HepG2 (cell line): ENCODE data around the gene MYO7A. TPM values are rescaled to one million over a fixed set of nuclear protein-coding genes. Genes with fewer than 3 reads are reported as not detected.

Source experiments
- ATAC-seq: fragments of 200-7000 bp; cut with Tn5 transposase; 3 replicates; pipeline ENCODE4 v1.9.1; 2020; ENCODE audit warnings: mild to moderate bottlenecking, moderate library complexity
- BruUV-seq: library from RNA; stranded (reverse); fragments of 400-500 nt; replicated peaks from 2 replicates; lab custom pipeline; 2021; lab: Mats Ljungman, UMichigan
- CTCF ChIA-PET: fragments of 300-600 bp; formaldehyde crosslinking; extraction: SDS; loops from one replicate; lab custom pipeline; 2021; ENCODE audit warnings: low total read pairs, inconsistent platforms, low intra/inter-chr PET ratio; lab: Yijun Ruan, JAX
- POLR2A ChIA-PET: fragments of 350-600 bp; sonication (Branson Sonifier 250); formaldehyde crosslinking; loops from one replicate; lab custom pipeline; 2020; ENCODE audit warnings: antibody characterized with exemption, inconsistent platforms; lab: Yijun Ruan, JAX
- DNase-seq: peaks from one replicate; pipeline ENCODE4 v3.0.0-alpha.2; 2015; ENCODE audit warnings: low spot score
- FAIRE-seq: peaks from 3 replicates; lab custom pipeline; 2011; peaks lifted over from hg19 to GRCh38; lab: Jason Lieb, UNC
- H2AFZ ChIP-seq: one replicate; pipeline ENCODE4 v1.6.1; 2011; ENCODE audit warnings: low read length, inconsistent platforms
- H3K27ac ChIP-seq: fragments of 300-600 bp; 3 replicates; pipeline ENCODE4 v1.8.0; 2011; ENCODE audit warnings: mixed run types, mild to moderate bottlenecking, mixed read lengths, low read length, inconsistent platforms; ENCODE audit not compliant: insufficient read depth; ENCODE audit errors: extremely low read length
- H3K27me3 ChIP-seq, 2 experiments: fragments of 200-600 bp in 1 of 2; 2 replicates in 1 of 2; 3 replicates in 1 of 2; pipeline versions ENCODE4 v1.6.0 to v1.8.0; 2011; ENCODE audit warnings: low read length in 2 of 2, mild to moderate bottlenecking in 2 of 2, moderate library complexity in 2 of 2, inconsistent platforms in 1 of 2; ENCODE audit not compliant: insufficient read depth in 2 of 2, control insufficient read depth in 1 of 2
- H3K36me3 ChIP-seq, 2 experiments: fragments of 200-600 bp in 1 of 2; replicated peaks in 1 of 2; 2 replicates in 1 of 2; 3 replicates in 1 of 2; pipeline versions ENCODE4 v1.5.1 to v1.8.0; 2011; ENCODE audit warnings: low read length in 2 of 2, inconsistent platforms in 1 of 2; ENCODE audit not compliant: insufficient read depth in 2 of 2, control insufficient read depth in 1 of 2
- H3K4me1 ChIP-seq: 2 replicates; pipeline ENCODE4 v1.5.1; 2012; ENCODE audit warnings: low read length, inconsistent platforms; ENCODE audit not compliant: insufficient read depth
- H3K4me2 ChIP-seq: 2 replicates; pipeline ENCODE4 v1.6.0; 2011; ENCODE audit warnings: low read depth, low read length, inconsistent platforms
- H3K4me3 ChIP-seq, 3 experiments: fragments of 200-600 bp in 1 of 3; sonication (generic), shearing (Covaris generic) in 1 of 3; replicated peaks in 1 of 3; 2 replicates each; pipeline ENCODE4 v1.5.1; 2011 to 2016; ENCODE audit warnings: low read length in 3 of 3, inconsistent platforms in 2 of 3, low read depth in 2 of 3, mild to moderate bottlenecking in 2 of 3, control low read depth in 1 of 3, mixed read lengths in 1 of 3; ENCODE audit not compliant: insufficient read depth in 1 of 3
- H3K79me2 ChIP-seq: one replicate; pipeline ENCODE4 v1.6.1; 2011; ENCODE audit warnings: low read length, inconsistent platforms; ENCODE audit not compliant: insufficient read depth
- H3K9ac ChIP-seq: 2 replicates; pipeline ENCODE4 v1.6.0; 2011; ENCODE audit warnings: mild to moderate bottlenecking, low read depth, low read length, inconsistent platforms; ENCODE audit not compliant: insufficient read depth
- H3K9me3 ChIP-seq: 2 replicates; pipeline ENCODE4 v1.5.1; 2012; ENCODE audit warnings: mild to moderate bottlenecking, low read length
- H4K20me1 ChIP-seq: 2 replicates; pipeline ENCODE4 v1.6.0; 2011; ENCODE audit warnings: inconsistent platforms, mild to moderate bottlenecking, low read length, moderate library complexity; ENCODE audit not compliant: insufficient read depth
- CHD4 ChIP-seq: fragments of 200-600 bp; sonication (generic); IDR thresholded peaks from 2 replicates; pipeline ENCODE4 v1.7.0; 2017; ENCODE audit warnings: mild to moderate bottlenecking, low read length, borderline replicate concordance
- CREB1 ChIP-seq, 2 experiments: fragments of 450-650 bp in 1 of 2; IDR thresholded peaks; 2 replicates each; pipeline ENCODE4 v1.6.1; 2016 to 2017; ENCODE audit warnings: control low read depth in 1 of 2, mild to moderate bottlenecking in 1 of 2, missing compliant biosample characterization in 1 of 2, missing genetic modification characterization in 1 of 2
- MED1 ChIP-seq: sonication (generic); formaldehyde crosslinking; IDR thresholded peaks from 2 replicates; pipeline ENCODE4 v1.4.0; 2020; ENCODE audit warnings: missing genetic modification reagents
- RELA ChIP-seq: sonication (generic); formaldehyde crosslinking; IDR thresholded peaks from 2 replicates; pipeline ENCODE4 v1.4.0; 2020; ENCODE audit warnings: missing genetic modification reagents
- THAP9 ChIP-seq: sonication (generic); formaldehyde crosslinking; IDR thresholded peaks from 2 replicates; pipeline ENCODE4; 2020; ENCODE audit warnings: missing genetic modification reagents, mild to moderate bottlenecking, borderline replicate concordance
- ZFP41 ChIP-seq: sonication (generic); formaldehyde crosslinking; IDR thresholded peaks from 2 replicates; pipeline ENCODE4 v1.4.0; 2020; ENCODE audit warnings: mild to moderate bottlenecking, missing genetic modification reagents, borderline replicate concordance
- ZNF101 ChIP-seq: sonication (generic); formaldehyde crosslinking; IDR thresholded peaks from 2 replicates; pipeline ENCODE4 v1.4.0; 2020; ENCODE audit warnings: mild to moderate bottlenecking, low read depth, missing genetic modification reagents, borderline replicate concordance
- ZNF441 ChIP-seq: sonication (generic); formaldehyde crosslinking; IDR thresholded peaks from 2 replicates; pipeline ENCODE4 v1.7.0; 2021; ENCODE audit warnings: missing genetic modification reagents, borderline replicate concordance
- WGBS: methylation state at CpG from one replicate; pipeline ENCODE4 v1.1.6; 2017; ENCODE audit warnings: low lambda C conversion rate; 5-methylcytosine and 5-hydroxymethylcytosine counted together
- in situ Hi-C: cut with HindIII; loops from 2 replicates; pipeline ENCODE4 v1.10.0; 2017; ENCODE audit warnings: low pct_unique_long_range_greater_than_20kb; ENCODE audit not compliant: extremely low pct_ligation_motif_present
- intact Hi-C: fragments of 100-400 bp; cut with micrococcal nuclease; formaldehyde crosslinking; loops from one replicate; pipeline ENCODE4 v1.10.0; 2022; ENCODE audit not compliant: unreplicated experiment
- polyA plus RNA-seq, 8 experiments: library from polyadenylated mRNA; depleted of rRNA in 3 of 8; stranded (reverse) in 7 of 8; unstranded in 1 of 8; fragments of >200 nt; fragmentation: Illumina TruSeq in 4 of 8; extraction: Trizol in 4 of 8; gene quantifications; 2 replicates each; pipeline versions ENCODE4 v1.2.1 to v1.2.3, GENCODE V29; 2011 to 2016; ENCODE audit warnings: low read depth in 4 of 8, missing spikeins in 1 of 8, mixed read lengths in 1 of 8; ENCODE audit not compliant: insufficient read depth in 1 of 8
- total RNA-seq, 5 experiments: library from RNA; depleted of rRNA; stranded (reverse); fragments of >200 nt; fragmentation: Illumina TruSeq; extraction: Trizol; gene quantifications; 2 replicates each; pipeline ENCODE4 v1.2.3, GENCODE V29; 2016; ENCODE audit warnings: low read depth in 1 of 5

The MYO7A gene
- total and polyA plus RNA-seq, 2 of the 13 experiments (the other 11 are each of a cell fraction or from before 2014, with no cell fraction given): 7.5 to 10.0 TPM

DNA sequence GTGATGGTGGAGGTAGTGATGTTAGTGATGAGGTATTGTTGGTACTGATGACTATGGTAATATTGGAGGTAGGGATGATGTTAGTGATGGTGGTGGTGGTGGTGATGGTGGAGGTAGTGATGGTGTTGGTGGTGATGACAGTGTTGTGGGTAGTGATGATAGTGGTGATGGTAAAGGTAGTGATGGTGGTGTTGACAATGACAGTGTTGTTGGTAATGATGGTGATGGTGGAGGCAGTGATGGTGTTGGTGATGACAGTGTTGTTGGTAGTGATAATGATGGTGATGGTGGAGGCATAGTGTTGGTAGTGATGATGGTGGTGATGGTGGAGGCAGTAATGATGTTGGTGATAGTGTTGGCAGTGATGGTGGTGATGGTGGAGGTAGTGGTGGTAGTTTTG, 65.1 kb downstream of the MYO7A start:
- Histone ChIP-seq H3K9me3 (0 out of 2 replicates have a peak, but pooled peaks cover 4% of the 10 kb centered on the region), H3K27me3 (no peaks in the 10 kb centered on the region)
- TF ChIP-seq RELA (CRISPR knock-in tag): no peak
- TF ChIP-seq CREB1 (IDR thresholded peaks at IDR 0.05): peak; percentile 84
- TF ChIP-seq CREB1 (CRISPR knock-in tag; IDR thresholded peaks at IDR 0.05): no peak
- TF ChIP-seq, all 625 proteins: peak for 1
- H2AFZ ChIP-seq: no peak overlapping the region
- POLR2A ChIA-PET: no interaction called here
- H3K4me3 ChIP-seq: no peak overlapping the region
- H3K4me1 ChIP-seq: no peaks in the 10 kb centered on the region
- in situ Hi-C loops (no loop called here), intact Hi-C loops (loop anchor here (10.0 kb wide), 1 partner anchor 182 kb away; no protein-coding TSS in a partner anchor)
- no TSS peak for BruUV-seq
- H3K36me3 ChIP-seq: no peaks in the 10 kb centered on the region
- no peak overlapping the region for H3K4me2 ChIP-seq
- no peak for DNase-seq
- no peaks in the 10 kb centered on the region for H4K20me1 ChIP-seq
- CTCF ChIA-PET: interaction anchor here (3.8 kb wide), 1 partner anchor 66 kb away, joined by 15 read pairs; the partner anchor contains the start of gene MYO7A
- no peak for ATAC-seq
- no peak overlapping the region for H3K9ac ChIP-seq
- no peak overlapping the region for H3K27ac ChIP-seq
- no peak for FAIRE-seq
- H3K79me2 ChIP-seq: no peaks in the 10 kb centered on the region

DNA sequence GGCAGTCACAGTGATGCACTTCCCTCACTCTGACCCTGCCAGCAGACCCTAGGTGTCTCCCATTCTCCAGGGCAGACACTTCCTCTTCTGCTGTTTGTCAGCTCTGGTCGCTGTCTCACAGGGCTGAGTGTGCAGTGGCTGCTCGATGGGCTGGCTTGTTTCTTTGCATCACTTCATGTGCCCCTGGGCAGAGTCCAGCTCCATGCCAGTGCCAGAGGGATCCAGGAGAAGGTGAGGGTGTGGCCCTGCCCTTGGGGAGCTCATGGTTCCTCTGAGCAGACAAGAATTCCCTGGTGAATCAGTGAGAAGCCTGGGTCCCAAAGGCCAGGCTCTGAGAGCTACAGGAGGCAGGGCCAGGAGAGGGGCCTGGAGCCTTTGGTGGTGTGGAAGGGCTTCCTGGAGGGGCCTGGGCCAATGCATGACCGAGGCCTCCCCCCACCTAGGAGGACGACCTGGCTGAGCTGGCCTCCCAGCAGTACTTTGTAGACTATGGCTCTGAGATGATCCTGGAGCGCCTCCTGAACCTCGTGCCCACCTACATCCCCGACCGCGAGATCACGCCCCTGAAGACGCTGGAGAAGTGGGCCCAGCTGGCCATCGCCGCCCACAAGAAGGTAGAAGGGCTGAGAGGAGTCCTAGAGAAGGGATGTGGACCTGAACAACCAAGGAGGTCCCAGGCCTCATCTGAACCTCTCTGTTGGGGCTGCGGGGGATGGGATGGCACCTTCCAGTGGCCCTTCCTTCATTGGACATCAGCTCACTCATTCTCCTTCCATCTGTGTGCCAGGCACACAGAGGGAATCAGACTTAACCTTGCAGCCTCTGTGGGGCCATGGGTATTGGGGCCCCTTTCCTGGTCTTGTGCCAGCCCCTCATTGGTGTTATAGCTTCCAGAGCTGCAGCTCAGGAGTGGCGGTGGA, 66.1 kb downstream of the MYO7A start:
- Histone ChIP-seq H3K27ac (no peak overlapping the region), H4K20me1 (no peaks in the 10 kb centered on the region), H3K4me1 (no peaks in the 10 kb centered on the region), H3K9me3 (0 out of 2 replicates have a peak, but pooled peaks cover 4% of the 10 kb centered on the region), H3K4me3 (no peak overlapping the region), H3K36me3 (no peaks in the 10 kb centered on the region), H3K4me2 (no peak overlapping the region), H3K9ac (no peak overlapping the region), H2AFZ (no peak overlapping the region), H3K79me2 (no peaks in the 10 kb centered on the region), H3K27me3 (no peaks in the 10 kb centered on the region)
- TF ChIP-seq CHD4 (no peak), ZFP41 (CRISPR knock-in tag) (no peak), ZNF101 (no peak), MED1 (CRISPR knock-in tag) (no peak), THAP9 (CRISPR knock-in tag) (no peak), ZNF441 (CRISPR knock-in tag) (no peak)
- in situ Hi-C loops: no loop called here
- ATAC-seq (no peak), FAIRE-seq (no peak), DNase-seq (no peak)
- BruUV-seq: no TSS peak
- POLR2A ChIA-PET: interaction anchor here (0.6 kb wide), 1 partner anchor 147 kb away, joined by 3 read pairs; no protein-coding TSS in a partner anchor
- intact Hi-C loops: loop anchor here (10.0 kb wide), 1 partner anchor 181 kb away; no protein-coding TSS in a partner anchor
- CTCF ChIA-PET: interaction anchor here (3.8 kb wide), 1 partner anchor 67 kb away, joined by 15 read pairs; the partner anchor contains the start of gene MYO7A
- WGBS: 89% methylated on average over 14 of the region's 15 CpGs
